Measurements from ENCODE around the gene CCDC112. TPM values are rescaled to one million over a fixed set of nuclear protein-coding genes. Genes with fewer than 3 reads are reported as not detected.
"Not testable (repeated sequence)": the region's sequence is repeated elsewhere in the genome, so short reads cannot be mapped to it uniquely, and the experiment has no call there.

The CCDC112 gene
- total RNA-seq, result 0.82 and 1.2 TPM in 2 replicates

- intact Hi-C loops (cut with micrococcal nuclease), result loop anchor here (1.0 to 10.0 kb wide), 7 partner anchors 34 to 788 kb away; partner anchors contain the start of genes AP3S1, ATG12, COMMD10 and FEM1C
These were observed at the start of gene CCDC112 for GRCh38 chr5:115296124-115297022. TSS of gene CCDC112 (minus strand) at chr5:115296654. CDS start at chr5:115296543, 111 bp downstream.

GRCh38 chr5:115345344-115345743 is 48.9 kb upstream of the CCDC112 start:
- intact Hi-C loops (cut with micrococcal nuclease), result no loop called here

- intact Hi-C loops (cut with micrococcal nuclease), result no loop called here
These were observed 47.4 kb upstream of the CCDC112 start for GRCh38 chr5:115343855-115344254.

- intact Hi-C loops (cut with micrococcal nuclease), result no loop called here
These were observed 46.3 kb upstream of the CCDC112 start for GRCh38 chr5:115342590-115343377.

GRCh38 chr5:115341745-115342144 is 45.3 kb upstream of the CCDC112 start:
- intact Hi-C loops (cut with micrococcal nuclease), result no loop called here

- intact Hi-C loops (cut with micrococcal nuclease), result no loop called here
These were observed 42.4 kb upstream of the CCDC112 start for GRCh38 chr5:115338851-115339250.

GRCh38 chr5:115337882-115338281 is 41.4 kb upstream of the CCDC112 start:
- intact Hi-C loops (cut with micrococcal nuclease), result no loop called here

GRCh38 chr5:115336964-115337363 is 40.5 kb upstream of the CCDC112 start:
- intact Hi-C loops (cut with micrococcal nuclease), result no loop called here

GRCh38 chr5:115336201-115336720 is 39.8 kb upstream of the CCDC112 start:
- intact Hi-C loops (cut with micrococcal nuclease), result no loop called here

GRCh38 chr5:115335301-115335700 is 38.8 kb upstream of the CCDC112 start:
- intact Hi-C loops (cut with micrococcal nuclease), result no loop called here

GRCh38 chr5:115333164-115333563 is 36.7 kb upstream of the CCDC112 start:
- intact Hi-C loops (cut with micrococcal nuclease), result no loop called here

GRCh38 chr5:115330830-115331229 is 34.4 kb upstream of the CCDC112 start:
- intact Hi-C loops (cut with micrococcal nuclease), result no loop called here

- intact Hi-C loops (cut with micrococcal nuclease), result no loop called here
These were observed 33.0 kb upstream of the CCDC112 start for GRCh38 chr5:115329475-115329874.

GRCh38 chr5:115328617-115329274 is 32.3 kb upstream of the CCDC112 start:
- intact Hi-C loops (cut with micrococcal nuclease), result not testable (repeated sequence)

GRCh38 chr5:115325296-115325959 is 29.0 kb upstream of the CCDC112 start:
- intact Hi-C loops (cut with micrococcal nuclease), result no loop called here

GRCh38 chr5:115324021-115324420 is 27.6 kb upstream of the CCDC112 start:
- intact Hi-C loops (cut with micrococcal nuclease), result no loop called here

- intact Hi-C loops (cut with micrococcal nuclease), result no loop called here
These were observed 26.3 kb upstream of the CCDC112 start for GRCh38 chr5:115322729-115323128.

- intact Hi-C loops (cut with micrococcal nuclease), result no loop called here
These were observed 24.9 kb upstream of the CCDC112 start for GRCh38 chr5:115321309-115321708.

GRCh38 chr5:115320515-115320914 is 24.1 kb upstream of the CCDC112 start:
- intact Hi-C loops (cut with micrococcal nuclease), result no loop called here

- intact Hi-C loops (cut with micrococcal nuclease), result no loop called here
These were observed 23.6 kb upstream of the CCDC112 start for GRCh38 chr5:115320006-115320405.

GRCh38 chr5:115319007-115319406 is 22.6 kb upstream of the CCDC112 start:
- intact Hi-C loops (cut with micrococcal nuclease), result no loop called here
